MM.1S (cell line): ENCODE measurements around the gene ELK1.

ENCODE experiments used
- CTCF ChIP-seq: fragments of 300-600 bp; sonication (generic); IDR thresholded peaks from 2 replicates; pipeline ENCODE4 v1.5.1; 2016; ENCODE audit warnings: antibody characterized with exemption, low read length, mixed read lengths
- EZH2 ChIP-seq: fragments of 300-600 bp; sonication (generic); optimal IDR thresholded peaks from 2 replicates; pipeline ENCODE3; 2017; ENCODE audit warnings: low read depth, mild to moderate bottlenecking, antibody characterized with exemption, low read length, mixed read lengths
- EZH2phosphoT487 ChIP-seq: fragments of 300-600 bp; sonication (generic); IDR thresholded peaks from 2 replicates; pipeline ENCODE4 v1.6.1; 2018; ENCODE audit warnings: antibody characterized with exemption, low read length

- TF ChIP-seq EZH2 (no peak), CTCF (no peak), EZH2phosphoT487 (no peak)
Measured at GRCh38 chrX:47659421-47659726, 9.0 kb upstream of the ELK1 start.
